Osteocyte (in vitro differentiated cells): ENCODE measurements around the gene ZNF586. TPM values are rescaled to one million over a fixed set of nuclear protein-coding genes. Genes with fewer than 3 reads are reported as not detected.

ENCODE experiments used
- DNase-seq: peaks from one replicate; pipeline ENCODE4 v3.0.0; 2021; ENCODE audit warnings: mixed read lengths; ENCODE audit not compliant: unreplicated experiment; ENCODE audit errors: extremely low spot score
- H3K27ac Mint-ChIP-seq: one replicate; pipeline ENCODE4 v1.8.0; 2021; ENCODE audit warnings: mild to moderate bottlenecking, mixed read lengths; ENCODE audit not compliant: unreplicated experiment
- H3K27me3 Mint-ChIP-seq: one replicate; pipeline ENCODE4 v1.8.0; 2021; ENCODE audit warnings: mixed read lengths; ENCODE audit not compliant: unreplicated experiment
- H3K36me3 Mint-ChIP-seq: one replicate; pipeline ENCODE4 v1.8.0; 2021; ENCODE audit warnings: mixed read lengths; ENCODE audit not compliant: unreplicated experiment
- H3K4me1 Mint-ChIP-seq: one replicate; pipeline ENCODE4 v1.8.0; 2021; ENCODE audit warnings: mixed read lengths; ENCODE audit not compliant: unreplicated experiment
- H3K4me3 Mint-ChIP-seq: one replicate; pipeline ENCODE4 v1.8.0; 2021; ENCODE audit warnings: mild to moderate bottlenecking, moderate library complexity, mixed read lengths; ENCODE audit not compliant: unreplicated experiment
- H3K9me3 Mint-ChIP-seq: one replicate; pipeline ENCODE4 v1.8.0; 2021; ENCODE audit warnings: mixed read lengths; ENCODE audit not compliant: unreplicated experiment
- CTCF ChIP-seq: fragments of 200-600 bp; sonication (generic); IDR thresholded peaks from 2 replicates; pipeline ENCODE4 v1.5.0; 2021; ENCODE audit warnings: antibody characterized with exemption, mild to moderate bottlenecking, moderate library complexity
- total RNA-seq: library from RNA; stranded (reverse); gene quantifications from 2 replicates; pipeline ENCODE4 v1.2.1, GENCODE V29; 2021

The ZNF586 gene
- total RNA-seq, 1 donor from 2014 or later: 18.8 TPM

GRCh38 chr19:57813919-57814504, 44.5 kb downstream of the ZNF586 start:
- no peak for TF ChIP-seq CTCF
- peak overlapping the region; percentile 87 for H3K27ac Mint-ChIP-seq
- DNase-seq: no peak
- peak overlapping the region; percentile 91 for H3K4me3 Mint-ChIP-seq
- H3K9me3 Mint-ChIP-seq: no peaks in the 10 kb centered on the region
- peaks cover 11% of the 10 kb centered on the region for H3K36me3 Mint-ChIP-seq
- H3K4me1 Mint-ChIP-seq: peaks cover 17% of the 10 kb centered on the region
- no peaks in the 10 kb centered on the region for H3K27me3 Mint-ChIP-seq

- Mint-ChIP-seq H3K27ac (peak within 1 kb of the TSS; percentile 87), H3K4me3 (peak within 1 kb of the TSS; percentile 91), H3K27me3 (no peaks in the 10 kb centered on the region), H3K4me1 (peaks cover 20% of the 10 kb centered on the region), H3K9me3 (no peaks in the 10 kb centered on the region), H3K36me3 (peaks cover 6% of the 10 kb centered on the region)
- DNase-seq: peak; percentile 89
- no peak for TF ChIP-seq CTCF
These were observed 45.2 kb downstream of the ZNF586 start, which contains the start of gene ZNF552 for GRCh38 chr19:57814505-57815246. Gene ZNF552, minus strand, starts transcription at chr19:57814913. Its CDS starts 170 bp downstream, at chr19:57814743.

- Mint-ChIP-seq H3K4me3 (peak overlapping the region; percentile 91), H3K4me1 (peaks cover 27% of the 10 kb centered on the region), H3K27ac (peak overlapping the region; percentile 87), H3K9me3 (no peaks in the 10 kb centered on the region), H3K27me3 (no peaks in the 10 kb centered on the region), H3K36me3 (peaks cover 2% of the 10 kb centered on the region)
- no peak for DNase-seq
- TF ChIP-seq CTCF: no peak
These were observed 46.0 kb downstream of the ZNF586 start for GRCh38 chr19:57815247-57816075.

GRCh38 chr19:57816652-57817051, 47.2 kb downstream of the ZNF586 start:
- TF ChIP-seq CTCF: no peak
- H3K4me3 Mint-ChIP-seq: no peak overlapping the region
- no peaks in the 10 kb centered on the region for H3K27me3 Mint-ChIP-seq
- H3K27ac Mint-ChIP-seq: no peak overlapping the region
- no peaks in the 10 kb centered on the region for H3K36me3 Mint-ChIP-seq
- H3K4me1 Mint-ChIP-seq: peaks cover 33% of the 10 kb centered on the region
- DNase-seq: no peak
- no peaks in the 10 kb centered on the region for H3K9me3 Mint-ChIP-seq
